Stimulated activated CD8-positive, alpha-beta memory T cell treated with anti-CD3 and anti-CD28 coated beads, Interleukin-7, amount 100 ng/mL, for 48 hours (primary cell): Measurements from ENCODE around the gene SFSWAP.

Experiments
- DNase-seq, 2 donors: peaks; one replicate each; pipeline ENCODE4 v3.0.0-alpha.2; 2020; ENCODE audit warnings: low read depth in 1 of 2; ENCODE audit errors: extremely low read depth in 1 of 2

The SFSWAP gene

GRCh38 chr12:131783915-131784541 is 73.1 kb downstream of the SFSWAP start:
- DNase-seq = no peak

GRCh38 chr12:131784909-131785762 is 74.2 kb downstream of the SFSWAP start:
- DNase-seq = no peak

GRCh38 chr12:131785763-131786330 is 75.0 kb downstream of the SFSWAP start:
- DNase-seq = no peak

- DNase-seq = no peak
Observed at GRCh38 chr12:131786331-131786730, 75.4 kb downstream of the SFSWAP start.

- DNase-seq = no peak
Observed at GRCh38 chr12:131787143-131787660, 76.3 kb downstream of the SFSWAP start.

GRCh38 chr12:131788070-131788469 is 77.2 kb downstream of the SFSWAP start:
- DNase-seq = no peak

- no peak for DNase-seq
Observed at GRCh38 chr12:131789638-131790037, 78.7 kb downstream of the SFSWAP start.

GRCh38 chr12:131793243-131794022 is 82.5 kb downstream of the SFSWAP start:
- no peak for DNase-seq

- DNase-seq = no peak
Observed at GRCh38 chr12:131794061-131794460, 83.2 kb downstream of the SFSWAP start.

- no peak for DNase-seq
Observed at GRCh38 chr12:131794573-131794972, 83.7 kb downstream of the SFSWAP start.

GRCh38 chr12:131795064-131795463 is 84.2 kb downstream of the SFSWAP start:
- no peak for DNase-seq

GRCh38 chr12:131795690-131796410 is 85.0 kb downstream of the SFSWAP start:
- no peak for DNase-seq

GRCh38 chr12:131796411-131796736 is 85.5 kb downstream of the SFSWAP start:
- no peak for DNase-seq

GRCh38 chr12:131796754-131797587 is 86.1 kb downstream of the SFSWAP start:
- no peak for DNase-seq

GRCh38 chr12:131797588-131797934 is 86.7 kb downstream of the SFSWAP start:
- DNase-seq = no peak

- DNase-seq = no peak
Observed at GRCh38 chr12:131799195-131799594, 88.3 kb downstream of the SFSWAP start.

- no peak for DNase-seq
Observed at GRCh38 chr12:131799828-131800593, 89.1 kb downstream of the SFSWAP start.

GRCh38 chr12:131800594-131801135 is 89.8 kb downstream of the SFSWAP start:
- DNase-seq = no peak
